Measurements from ENCODE around the gene CNN2. TPM values are rescaled to one million over a fixed set of nuclear protein-coding genes. Genes with fewer than 3 reads are reported as not detected.

Gene CNN2
- total and polyA plus RNA-seq, 9 of the 15 experiments (the other 6 are each of a cell fraction or from before 2014, with no cell fraction given), result 12.1 to 174 (median 52.7) TPM

- TF ChIP-seq SRSF1 (IDR thresholded peaks at IDR 0.05; ENCODE audit: low read depth, low read length) (no peak), EWSR1 (IDR thresholded peaks at IDR 0.05; ENCODE audit: borderline replicate concordance, low read depth, partially characterized antibody) (no peak), MIER1 (IDR thresholded peaks at IDR 0.05; ENCODE audit: low read depth) (no peak), EGR1 (conservative IDR thresholded peaks at IDR 0.05) (peak; percentile 56), ID3 (CRISPR knock-in tag; IDR thresholded peaks at IDR 0.05) (no peak), ID3 (tag; IDR thresholded peaks at IDR 0.05) (no peak), HES1 (IDR thresholded peaks at IDR 0.05; ENCODE audit: low read depth) (0 out of 2 replicates have a peak, but pooled peaks have one; percentile 19), TRIM28 (IDR thresholded peaks at IDR 0.05) (no peak), ARID4B (CRISPR knock-in tag; IDR thresholded peaks at IDR 0.05) (peak; percentile 94), MAFF (IDR thresholded peaks at IDR 0.05; ENCODE audit: low read length) (no peak), TOE1 (IDR thresholded peaks at IDR 0.05; ENCODE audit: borderline replicate concordance) (no peak), TOE1 (CRISPR knock-in tag; IDR thresholded peaks at IDR 0.05; ENCODE audit: borderline replicate concordance, low read depth) (0 out of 2 replicates have a peak, but pooled peaks have one; percentile 33), BCL6 (CRISPR knock-in tag; IDR thresholded peaks at IDR 0.05) (no peak), DDX20 (tag; IDR thresholded peaks at IDR 0.05; ENCODE audit: low read depth) (no peak), ATF6 (CRISPR knock-in tag; IDR thresholded peaks at IDR 0.05) (no peak), ZNF717 (CRISPR knock-in tag; IDR thresholded peaks at IDR 0.05) (no peak), CEBPB (tag; IDR thresholded peaks at IDR 0.05) (no peak), ZKSCAN1 (IDR thresholded peaks at IDR 0.05; ENCODE audit: low read depth, low read length) (no peak)
Measured at GRCh38 chr19:1082165-1082927, 55.9 kb downstream of the CNN2 start (continued).
